Testis (tissue), 3 donors: ENCODE results near the gene COX8A. TPM values are rescaled to one million over a fixed set of nuclear protein-coding genes. Genes with fewer than 3 reads are reported as not detected.
A peak's percentile ranks its signal among the peaks of the same experiment; 100 is the strongest.

ENCODE experiments used
- DNase-seq: peaks from one replicate; pipeline ENCODE4 v3.0.0-alpha.2; 2019
- H3K27ac ChIP-seq, 2 donors: fragments of 200-600 bp; sonication (generic); one replicate each; pipeline ENCODE4 v1.5.1; 2019
- H3K27me3 ChIP-seq: fragments of 200-600 bp; sonication (generic); one replicate; pipeline ENCODE4 v1.5.1; 2019
- H3K36me3 ChIP-seq: fragments of 200-600 bp; sonication (generic); one replicate; pipeline ENCODE4 v1.5.1; 2017; ENCODE audit warnings: low read depth; ENCODE audit errors: missing control alignments
- H3K4me1 ChIP-seq: fragments of 200-600 bp; sonication (generic); one replicate; pipeline ENCODE4 v1.5.1; 2019
- H3K4me3 ChIP-seq, 2 donors: fragments of 200-600 bp; sonication (generic); one replicate each; pipeline ENCODE4 v1.5.1; 2017 to 2019
- H3K9me3 ChIP-seq: fragments of 200-600 bp; sonication (generic); one replicate; pipeline ENCODE4 v1.5.1; 2017
- CTCF ChIP-seq, 3 experiments: fragments of 450-650 bp in 2 of 3; fragments of 200-600 bp in 1 of 3; sonication (generic) in 1 of 3; IDR thresholded peaks; one replicate each; pipeline ENCODE4 v1.5.1; 2016 to 2019; ENCODE audit warnings: antibody characterized with exemption in 3 of 3, mild to moderate bottlenecking in 2 of 3, moderate library complexity in 1 of 3
- POLR2A ChIP-seq: fragments of 450-650 bp; IDR thresholded peaks from one replicate; pipeline ENCODE4 v1.6.1; 2017; ENCODE audit warnings: antibody characterized with exemption, mild to moderate bottlenecking, moderate library complexity
- WGBS, 2 donors: methylation state at CpG; one replicate each; pipeline ENCODE4 v1.1.5; 2018; 5-methylcytosine and 5-hydroxymethylcytosine counted together
- intact Hi-C: fragments of 100-400 bp; cut with DNase I; formaldehyde crosslinking; loops from one replicate; pipeline ENCODE4 v1.15.1; 2023; ENCODE audit warnings: low total_unique reads
- polyA plus RNA-seq: library from polyadenylated mRNA; stranded (reverse); fragments of 350-450 nt; fragmentation: Illumina TruSeq; extraction: RNeasy Lipid Tissue Mini Kit (QIAGEN cat#74804); gene quantifications from one replicate; pipeline ENCODE4 v1.2.3, GENCODE V29; 2014; ENCODE audit warnings: low read depth, low replicate concordance; ENCODE audit not compliant: insufficient read depth
- total RNA-seq, 2 donors: library from RNA; depleted of rRNA; stranded (reverse); fragments of >200 nt; gene quantifications; one replicate each; pipeline ENCODE4 v1.2.3, GENCODE V29; 2016

The COX8A gene
- total and polyA plus RNA-seq, 3 donors from 2014 or later, result 212 to 536 (median 438) TPM

GRCh38 chr11:64004590-64004984, 30.2 kb downstream of the COX8A start:
- H3K27ac ChIP-seq, result no peak overlapping the region
- intact Hi-C loops, result no loop called here
- WGBS, 2 donors, result 78 to 90% methylated on average over 4 of the region's 4 CpGs
- peaks cover 33% of the 10 kb centered on the region for H3K4me1 ChIP-seq
- no peaks in the 10 kb centered on the region for H3K9me3 ChIP-seq
- TF ChIP-seq POLR2A, result no peak
- TF ChIP-seq CTCF (IDR thresholded peaks at IDR 0.05), result no peak
- no peaks in the 10 kb centered on the region for H3K36me3 ChIP-seq
- no peaks in the 10 kb centered on the region for H3K27me3 ChIP-seq
- no peak overlapping the region for H3K4me3 ChIP-seq
- no peak for DNase-seq

GRCh38 chr11:64005691-64006090, 31.3 kb downstream of the COX8A start:
- no peaks in the 10 kb centered on the region for H3K36me3 ChIP-seq
- no peak for DNase-seq
- no peaks in the 10 kb centered on the region for H3K9me3 ChIP-seq
- no peak for TF ChIP-seq POLR2A
- no peak for TF ChIP-seq CTCF (IDR thresholded peaks at IDR 0.05)
- no peak overlapping the region for H3K27ac ChIP-seq
- no peak overlapping the region for H3K4me3 ChIP-seq
- H3K4me1 ChIP-seq, result peaks cover 25% of the 10 kb centered on the region
- WGBS, 2 donors, result 85% methylated on average over 4 of the region's 4 CpGs; no CpG with 5 or more reads in 1 of the 2 donors
- intact Hi-C loops, result no loop called here
- H3K27me3 ChIP-seq, result no peaks in the 10 kb centered on the region

GRCh38 chr11:64006398-64006797, 32.0 kb downstream of the COX8A start:
- no peak overlapping the region for H3K4me3 ChIP-seq
- TF ChIP-seq POLR2A (no peak), CTCF (IDR thresholded peaks at IDR 0.05) (no peak)
- 79 to 89% methylated on average over 9 to 12 of the region's 12 CpGs for WGBS, 2 donors
- no peaks in the 10 kb centered on the region for H3K9me3 ChIP-seq
- no peaks in the 10 kb centered on the region for H3K36me3 ChIP-seq
- intact Hi-C loops, result no loop called here
- H3K4me1 ChIP-seq, result peaks cover 20% of the 10 kb centered on the region
- no peak for DNase-seq
- H3K27ac ChIP-seq, result no peak overlapping the region
- H3K27me3 ChIP-seq, result no peaks in the 10 kb centered on the region

GRCh38 chr11:64007160-64007628, 32.8 kb downstream of the COX8A start:
- Histone ChIP-seq H3K4me1 (peaks cover 16% of the 10 kb centered on the region), H3K27me3 (no peaks in the 10 kb centered on the region), H3K27ac (peak overlapping the region in 1 of 2 donors; percentile 71), H3K4me3 (peak overlapping the region; percentile 23 to 34), H3K9me3 (no peaks in the 10 kb centered on the region), H3K36me3 (no peaks in the 10 kb centered on the region)
- intact Hi-C loops, result no loop called here
- WGBS, 2 donors, result 0 to 6% methylated on average over 26 to 27 of the region's 27 CpGs
- TF ChIP-seq POLR2A, result no peak
- no peak for TF ChIP-seq CTCF (IDR thresholded peaks at IDR 0.05)
- DNase-seq, result peak; percentile 51

- peak overlapping the region; percentile 23 to 34 for H3K4me3 ChIP-seq
- peak; percentile 32 to 67 (median 47) for TF ChIP-seq CTCF (IDR thresholded peaks at IDR 0.05)
- TF ChIP-seq POLR2A, result no peak
- intact Hi-C loops, result no loop called here
- WGBS, 2 donors, result 2 to 3% methylated on average over 32 to 40 of the region's 40 CpGs
- peak; percentile 92 for DNase-seq
- H3K4me1 ChIP-seq, result peaks cover 15% of the 10 kb centered on the region
- no peaks in the 10 kb centered on the region for H3K36me3 ChIP-seq
- H3K9me3 ChIP-seq, result no peaks in the 10 kb centered on the region
- H3K27ac ChIP-seq, result peak overlapping the region; percentile 49 to 71
- no peaks in the 10 kb centered on the region for H3K27me3 ChIP-seq
Measured at GRCh38 chr11:64007629-64008282, 33.3 kb downstream of the COX8A start.
